GM23338 (cell line): ENCODE measurements around the gene BBS1. TPM values are rescaled to one million over a fixed set of nuclear protein-coding genes. Genes with fewer than 3 reads are reported as not detected.
A peak's percentile ranks its signal among the peaks of the same experiment; 100 is the strongest.

Experiments
- ATAC-seq: fragments of 200-7000 bp; cut with Tn5 transposase; 3 replicates; pipeline ENCODE4 v1.9.1; 2020
- DNase-seq: peaks from one replicate; pipeline ENCODE4 v3.0.0-alpha.2; 2015; ENCODE audit warnings: low spot score
- H2AFZ ChIP-seq: fragments of 200-600 bp; sonication (generic); 2 replicates; pipeline ENCODE4 v1.8.0; 2016; ENCODE audit warnings: antibody characterized with exemption, mild to moderate bottlenecking, moderate library complexity
- H3F3A ChIP-seq: fragments of 200-600 bp; sonication (generic); replicated peaks from 2 replicates; pipeline ENCODE4 v1.8.0; 2017; ENCODE audit warnings: antibody characterized with exemption, mixed run types, low read depth
- H3K27ac ChIP-seq: fragments of 200-600 bp; sonication (generic); 2 replicates; pipeline ENCODE4 v1.6.1; 2016; ENCODE audit warnings: low read depth
- H3K27me3 ChIP-seq: fragments of 200-600 bp; sonication (generic); 2 replicates; pipeline ENCODE4 v1.8.0; 2016; ENCODE audit warnings: mild to moderate bottlenecking, mixed run types, moderate library complexity; ENCODE audit not compliant: insufficient read depth
- H3K36me3 ChIP-seq: fragments of 200-600 bp; sonication (generic); 2 replicates; pipeline ENCODE4 v1.8.0; 2016; ENCODE audit warnings: mild to moderate bottlenecking; ENCODE audit not compliant: insufficient read depth
- H3K4me1 ChIP-seq: fragments of 200-600 bp; sonication (generic); 2 replicates; pipeline ENCODE4 v1.8.0; 2016; ENCODE audit warnings: mild to moderate bottlenecking, moderate library complexity; ENCODE audit not compliant: insufficient read depth
- H3K4me2 ChIP-seq: fragments of 200-600 bp; sonication (generic); 2 replicates; pipeline ENCODE4 v1.7.1; 2017; ENCODE audit warnings: mixed run types
- H3K4me3 ChIP-seq: fragments of 200-600 bp; sonication (generic); 2 replicates; pipeline ENCODE4 v1.6.1; 2016; ENCODE audit warnings: mixed run types
- H3K79me2 ChIP-seq: fragments of 200-600 bp; sonication (generic); replicated peaks from 2 replicates; pipeline ENCODE4 v1.8.0; 2017; ENCODE audit warnings: mild to moderate bottlenecking; ENCODE audit not compliant: insufficient read depth
- H3K9me2 ChIP-seq: fragments of 200-600 bp; sonication (generic); 2 replicates; pipeline ENCODE4 v1.8.0; 2017; ENCODE audit not compliant: insufficient read depth
- H4K20me1 ChIP-seq: fragments of 200-600 bp; sonication (generic); replicated peaks from 2 replicates; pipeline ENCODE4 v1.8.0; 2017; ENCODE audit warnings: mild to moderate bottlenecking; ENCODE audit not compliant: insufficient read depth
- H3K27ac Mint-ChIP-seq: 2 replicates; pipeline ENCODE4 v1.8.0; 2020; ENCODE audit warnings: inconsistent platforms, mild to moderate bottlenecking, moderate library complexity, mixed read lengths
- H3K27me3 Mint-ChIP-seq: 3 replicates; pipeline ENCODE4 v1.8.0; 2022; ENCODE audit warnings: low read depth, mild to moderate bottlenecking, moderate library complexity, mixed read lengths, inconsistent platforms; ENCODE audit not compliant: insufficient read depth, poor library complexity
- H3K36me3 Mint-ChIP-seq: 3 replicates; pipeline ENCODE4 v1.8.0; 2021; ENCODE audit warnings: low read depth, mild to moderate bottlenecking, inconsistent platforms, moderate library complexity, mixed read lengths
- H3K4me1 Mint-ChIP-seq: 3 replicates; pipeline ENCODE4 v1.8.0; 2020; ENCODE audit warnings: mild to moderate bottlenecking, inconsistent platforms, mixed read lengths
- H3K4me3 Mint-ChIP-seq: 3 replicates; pipeline ENCODE4 v1.8.0; 2021; ENCODE audit warnings: moderate library complexity, mild to moderate bottlenecking, inconsistent platforms, mixed read lengths
- H3K9me3 Mint-ChIP-seq: 3 replicates; pipeline ENCODE4 v1.8.0; 2020; ENCODE audit warnings: moderate library complexity, mild to moderate bottlenecking, inconsistent platforms, mixed read lengths
- CREB1 ChIP-seq: fragments of 250-450 bp; sonication (Bioruptor Pico); IDR thresholded peaks from 2 replicates; pipeline ENCODE4 v1.5.0; 2020; ENCODE audit warnings: low read depth, mild to moderate bottlenecking, moderate library complexity
- CTCF ChIP-seq, 2 experiments: fragments of 200-600 bp in 1 of 2; sonication (generic) in 1 of 2; conservative IDR thresholded peaks; 2 replicates each; pipeline versions ENCODE4 v1.5.1 to v1.6.1; 2016 to 2017; ENCODE audit warnings: antibody characterized with exemption in 2 of 2, low read depth in 2 of 2, mild to moderate bottlenecking in 2 of 2, moderate library complexity in 1 of 2
- ETS1 ChIP-seq: IDR thresholded peaks from 2 replicates; pipeline ENCODE4 v1.6.1; 2016; ENCODE audit warnings: antibody characterized with exemption
- EZH2 ChIP-seq: fragments of 200-600 bp; sonication (generic); IDR thresholded peaks from one replicate; pipeline ENCODE4 v1.8.0; 2017; ENCODE audit warnings: antibody characterized with exemption, mild to moderate bottlenecking, low read depth; ENCODE audit not compliant: unreplicated experiment
- EZH2phosphoT487 ChIP-seq: fragments of 200-600 bp; sonication (generic); IDR thresholded peaks from one replicate; pipeline ENCODE4 v1.8.1; 2018; ENCODE audit warnings: antibody characterized with exemption; ENCODE audit not compliant: unreplicated experiment
- JUNB ChIP-seq: IDR thresholded peaks from one replicate; pipeline ENCODE4 v1.6.1; 2016; ENCODE audit warnings: antibody characterized with exemption; ENCODE audit not compliant: unreplicated experiment
- NANOG ChIP-seq: IDR thresholded peaks from 2 replicates; pipeline ENCODE4 v1.6.1; 2016; ENCODE audit warnings: antibody characterized with exemption, borderline replicate concordance
- POLR2AphosphoS5 ChIP-seq: IDR thresholded peaks from 2 replicates; pipeline ENCODE4 v1.6.1; 2016; ENCODE audit warnings: antibody characterized with exemption, low read depth
- REST ChIP-seq: IDR thresholded peaks from one replicate; pipeline ENCODE4 v1.6.1; 2018; ENCODE audit warnings: antibody characterized with exemption; ENCODE audit not compliant: unreplicated experiment
- STAT1 ChIP-seq: IDR thresholded peaks from one replicate; pipeline ENCODE4 v1.6.1; 2016; ENCODE audit warnings: antibody characterized with exemption; ENCODE audit not compliant: unreplicated experiment
- ZNF114 ChIP-seq: fragments of 250-450 bp; sonication (Bioruptor Pico); IDR thresholded peaks from 2 replicates; pipeline ENCODE4 v1.5.0; 2020; ENCODE audit warnings: mild to moderate bottlenecking, moderate library complexity
- ZNF331 ChIP-seq: fragments of 250-450 bp; sonication (Bioruptor Pico); IDR thresholded peaks from 2 replicates; pipeline ENCODE4 v1.5.0; 2020; ENCODE audit warnings: low read depth, mild to moderate bottlenecking, moderate library complexity
- ZNF462 ChIP-seq: fragments of 250-450 bp; sonication (Bioruptor Pico); IDR thresholded peaks from 2 replicates; pipeline ENCODE4 v1.5.0; 2020; ENCODE audit warnings: mild to moderate bottlenecking, moderate library complexity
- polyA plus RNA-seq: library from polyadenylated mRNA; unstranded; fragments of >200 nt; fragmentation: Nextera tagmentation; extraction: Ambion mirVana; gene quantifications from 2 replicates; pipeline ENCODE4 v1.2.1, GENCODE V29; 2016
- total RNA-seq: library from RNA; depleted of rRNA; stranded (reverse); fragments of >200 nt; shearing (Covaris generic); gene quantifications from 2 replicates; pipeline ENCODE4 v1.2.3, GENCODE V29; 2014

The BBS1 gene
- total and polyA plus RNA-seq, 2 experiments from 2014 or later = 11.6 to 41.3 TPM

GRCh38 chr11:66467034-66467659 lies 43.3 kb upstream of the BBS1 start:
- no peak overlapping the region for H3K27ac Mint-ChIP-seq
- Histone ChIP-seq H3K27ac (no peak overlapping the region), H2AFZ (peak overlapping the region; percentile 86)

More at GRCh38 chr11:66467034-66467659, 43.3 kb upstream of the BBS1 start:
- Histone ChIP-seq H4K20me1 (no peaks in the 10 kb centered on the region; the same call in none of the 2 replicates), H3K27me3 (no peaks in the 10 kb centered on the region), H3K36me3 (no peaks in the 10 kb centered on the region), H3K9me2 (no peaks in the 10 kb centered on the region), H3F3A (peaks cover 10% of the 10 kb centered on the region; the same call in 1 of the 2 replicates), H3K4me2 (peak overlapping the region; percentile 90), H3K4me3 (peak overlapping the region; percentile 81), H3K4me1 (peaks cover 35% of the 10 kb centered on the region), H3K79me2 (no peaks in the 10 kb centered on the region)
- Mint-ChIP-seq H3K4me1 (peaks cover 36% of the 10 kb centered on the region), H3K4me3 (peak overlapping the region; percentile 85), H3K27me3 (peaks cover 11% of the 10 kb centered on the region), H3K9me3 (peaks cover 16% of the 10 kb centered on the region), H3K36me3 (peaks cover 13% of the 10 kb centered on the region; the same call in 2 of the 3 replicates)
- DNase-seq (peak; percentile 64), ATAC-seq (peak; percentile 43)
- TF ChIP-seq CREB1 (CRISPR knock-in tag) = no peak
- TF ChIP-seq ZNF114 (CRISPR knock-in tag) = no peak
- no peak for TF ChIP-seq JUNB
- TF ChIP-seq ZNF331 (CRISPR knock-in tag) = no peak
- no peak for TF ChIP-seq CTCF (conservative IDR thresholded peaks at IDR 0.05; ENCODE audit: low read depth in 2 of 2)
- no peak for TF ChIP-seq ETS1
- no peak for TF ChIP-seq POLR2AphosphoS5
- TF ChIP-seq ZNF462 (CRISPR knock-in tag) = no peak
- no peak for TF ChIP-seq STAT1
- TF ChIP-seq NANOG = no peak
- no peak for TF ChIP-seq EZH2phosphoT487
- no peak for TF ChIP-seq EZH2
- no peak for TF ChIP-seq REST
